HG03520 (cell line): Measurements from ENCODE around the gene RNF183.

Experiments used
- ATAC-seq: cut with Tn5 transposase; IDR thresholded peaks from one replicate; pipeline ENCODE4 v1.9.1; 2021; ENCODE audit warnings: mild to moderate bottlenecking, moderate library complexity; ENCODE audit not compliant: unreplicated experiment

RNF183 gene, protein sequence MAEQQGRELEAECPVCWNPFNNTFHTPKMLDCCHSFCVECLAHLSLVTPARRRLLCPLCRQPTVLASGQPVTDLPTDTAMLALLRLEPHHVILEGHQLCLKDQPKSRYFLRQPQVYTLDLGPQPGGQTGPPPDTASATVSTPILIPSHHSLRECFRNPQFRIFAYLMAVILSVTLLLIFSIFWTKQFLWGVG

GRCh38 chr9:113302792-113303418 lies at the start of gene RNF183:
Gene RNF183, minus strand, starts transcription at chr9:113303376. Its CDS starts 5,192 bp downstream, at chr9:113298184.
- ATAC-seq, result no peak

DNA sequence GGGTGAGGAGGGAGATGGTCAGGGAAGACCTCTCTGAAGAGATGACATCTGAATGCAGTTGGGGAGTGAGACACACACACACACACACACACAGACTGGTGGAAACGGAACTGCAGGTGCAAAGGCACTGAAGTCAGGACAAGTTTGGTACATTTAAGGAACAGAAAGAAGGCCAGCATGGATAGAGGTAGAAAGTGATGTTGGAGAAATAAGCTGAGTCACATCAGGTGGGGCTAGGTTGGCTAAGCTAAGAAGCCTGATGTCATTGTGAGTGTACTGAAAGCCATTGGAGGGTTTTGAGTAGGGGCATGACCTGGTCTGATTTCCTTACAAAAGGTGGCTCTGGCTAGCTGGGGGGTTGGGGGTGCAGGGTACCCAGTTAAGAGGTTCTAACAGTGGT lies 49.2 kb upstream of the RNF183 start:
- ATAC-seq, result no peak

DNA sequence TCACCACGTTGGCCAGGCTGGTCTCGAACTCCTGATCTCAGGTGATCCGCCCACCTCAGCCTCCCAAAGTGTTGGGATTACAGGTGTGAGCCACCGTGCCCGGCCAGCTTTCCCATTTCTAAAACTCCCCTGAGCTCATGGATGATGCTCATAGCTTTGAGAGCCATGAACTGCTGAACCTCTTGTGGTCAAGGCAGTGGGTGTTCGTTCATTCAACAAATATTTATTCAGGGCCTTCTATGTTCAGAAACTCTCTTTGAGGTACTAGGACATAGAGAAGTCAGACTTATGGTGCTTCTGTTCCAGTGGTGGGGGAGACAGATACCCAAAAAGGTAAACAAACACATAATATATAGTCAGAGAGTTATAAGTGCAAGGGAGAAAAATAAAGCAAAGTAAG lies 48.8 kb upstream of the RNF183 start:
- ATAC-seq, result no peak

- ATAC-seq, result no peak
Measured at GRCh38 chr9:113350937-113351336, 47.8 kb upstream of the RNF183 start.

DNA sequence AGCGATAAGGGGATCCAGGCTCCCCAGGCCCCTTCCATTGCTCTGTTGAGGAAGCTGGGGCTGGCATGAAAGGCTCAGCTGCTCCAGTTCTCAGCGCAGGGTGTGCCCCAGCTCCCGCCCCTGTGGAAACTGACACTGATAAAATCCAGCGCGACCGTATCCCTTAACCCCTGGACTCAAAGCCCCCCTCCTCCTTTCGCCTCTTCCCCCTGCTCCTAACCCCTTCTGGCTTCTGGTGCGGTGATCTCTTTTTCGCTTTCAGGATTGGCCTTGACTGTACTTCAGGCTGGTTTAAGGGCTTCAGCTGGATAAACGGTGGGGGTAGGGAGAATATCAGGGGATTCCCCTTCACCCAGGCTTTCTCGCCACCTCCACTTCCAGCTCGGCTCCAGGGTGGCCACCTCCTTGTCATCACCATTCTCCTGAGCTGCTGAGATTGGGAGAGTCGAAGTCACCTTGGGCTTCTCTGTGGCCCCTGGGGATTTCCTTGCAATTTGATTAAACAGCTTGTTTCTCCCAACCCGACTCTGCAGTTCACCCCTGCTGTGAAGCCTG lies 47.0 kb upstream of the RNF183 start:
- no peak for ATAC-seq

DNA sequence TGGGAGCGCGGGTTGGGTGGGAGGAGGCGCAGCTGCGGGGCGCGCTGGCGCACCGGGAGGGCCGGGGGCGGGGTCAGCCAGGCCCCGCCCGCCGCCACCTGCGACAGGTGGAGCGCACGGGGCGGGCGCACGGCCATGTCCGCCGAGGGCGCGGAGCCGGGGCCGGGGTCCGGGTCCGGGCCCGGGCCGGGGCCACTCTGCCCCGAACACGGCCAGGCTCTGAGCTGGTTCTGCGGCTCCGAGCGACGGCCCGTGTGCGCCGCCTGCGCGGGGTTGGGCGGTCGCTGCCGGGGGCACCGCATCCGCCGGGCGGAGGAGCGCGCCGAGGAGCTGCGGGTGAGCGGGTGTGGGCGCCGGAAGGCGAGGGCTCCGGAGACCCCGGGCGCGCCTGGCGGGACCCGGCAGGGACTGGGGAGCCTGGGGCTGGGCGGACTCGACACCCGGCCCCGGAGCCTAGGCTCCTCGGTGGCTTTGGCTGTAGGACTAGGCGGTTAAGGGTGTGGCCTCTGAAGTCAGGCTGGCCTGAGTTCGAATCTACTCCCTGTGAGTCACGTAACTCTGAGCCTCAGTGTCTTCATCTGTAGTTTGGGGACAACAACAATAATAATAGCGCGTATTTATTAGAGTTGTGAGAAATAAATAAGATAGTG lies 46.4 kb upstream of the RNF183 start, which contains the start of gene BSPRY:
Gene BSPRY (plus strand): TSS at position 97 of the 650 bp plus-strand sequence. CDS start 39 bp downstream, at position 136.
- no peak for ATAC-seq

GRCh38 chr9:113349066-113349444 lies 45.9 kb upstream of the RNF183 start:
- no peak for ATAC-seq

DNA sequence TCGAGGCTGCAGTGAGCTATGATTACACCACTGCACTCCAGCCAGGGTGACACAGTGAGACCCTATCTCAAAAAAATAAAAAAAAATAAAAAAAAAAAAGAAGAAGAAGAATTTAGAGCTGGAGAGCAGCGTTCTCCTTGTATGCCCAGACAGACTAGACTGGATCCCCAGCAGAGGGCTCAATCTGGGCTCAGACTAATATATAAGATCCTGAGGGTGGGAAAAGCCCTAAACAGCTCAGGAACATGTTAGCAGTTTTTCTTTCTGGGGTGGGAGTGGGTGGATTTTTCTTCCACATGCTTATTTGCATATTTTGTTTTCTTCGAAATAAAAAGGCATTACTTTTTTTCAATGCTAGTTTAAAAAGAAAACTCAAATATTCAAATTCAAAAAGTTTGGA lies 45.3 kb upstream of the RNF183 start:
- no peak for ATAC-seq

DNA sequence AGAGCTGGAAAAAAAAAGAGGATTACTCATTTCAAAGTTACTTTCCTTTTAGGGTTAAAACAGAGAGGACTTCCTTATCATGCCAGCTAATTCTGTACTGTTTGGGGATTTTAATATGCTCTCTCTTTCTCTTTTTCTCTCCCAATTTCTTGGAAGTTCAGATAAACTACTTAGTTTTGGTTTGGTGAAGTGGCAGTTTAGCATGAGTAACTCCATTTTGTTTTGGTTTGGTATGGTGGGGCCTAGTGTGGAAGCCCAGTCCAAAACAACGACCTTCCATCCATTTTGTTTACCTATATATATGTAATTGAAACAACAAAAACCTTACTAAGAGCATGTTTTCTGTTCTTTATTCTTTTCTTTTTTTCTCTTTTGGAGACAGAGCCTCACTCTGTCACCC lies 42.5 kb upstream of the RNF183 start:
- no peak for ATAC-seq

- ATAC-seq, result no peak
Measured at GRCh38 chr9:113345190-113345589, 42.0 kb upstream of the RNF183 start.

GRCh38 chr9:113343732-113344231 lies 40.6 kb upstream of the RNF183 start:
- no peak for ATAC-seq

DNA sequence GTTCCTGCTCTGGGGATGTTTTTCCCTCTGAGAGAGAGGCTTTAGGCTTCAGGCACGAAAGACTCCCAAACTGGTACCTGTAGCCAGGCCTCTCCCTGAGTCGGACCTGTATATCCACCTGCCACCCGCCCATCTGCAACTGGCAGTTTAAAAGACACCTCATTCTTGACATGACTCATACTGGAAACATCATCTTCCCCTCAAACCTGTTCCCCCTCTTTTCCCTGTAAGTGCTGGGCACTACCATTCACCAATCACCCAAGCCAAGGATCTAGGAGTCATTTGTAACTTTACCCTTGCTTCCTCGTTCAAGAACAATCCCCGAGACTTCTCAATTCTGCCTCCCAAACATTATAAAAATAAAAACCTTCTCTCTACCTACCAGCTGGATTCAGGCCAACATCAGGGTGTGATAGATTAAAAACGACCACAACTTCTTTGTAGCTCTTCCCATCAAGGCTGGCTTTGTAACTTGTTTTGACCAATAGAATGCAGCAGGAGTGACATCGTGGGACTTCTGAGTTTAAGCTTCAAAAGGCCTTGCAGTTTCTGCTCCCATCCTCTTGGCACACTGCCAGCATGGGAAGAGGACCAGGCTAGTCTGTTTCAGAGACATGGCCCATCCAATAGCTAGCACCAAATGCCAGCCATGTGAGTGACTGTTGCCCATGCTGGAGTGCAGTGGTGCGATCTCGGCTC lies 38.7 kb upstream of the RNF183 start:
- ATAC-seq, result no peak

- peak; percentile 97 for ATAC-seq
Measured at GRCh38 chr9:113340011-113340699, 37.0 kb upstream of the RNF183 start, which contains the start of gene WDR31. Gene WDR31, minus strand, starts transcription at chr9:113340275. Its CDS starts 8,253 bp downstream, at chr9:113332022.

GRCh38 chr9:113337714-113338113 lies 34.5 kb upstream of the RNF183 start:
- no peak for ATAC-seq

DNA sequence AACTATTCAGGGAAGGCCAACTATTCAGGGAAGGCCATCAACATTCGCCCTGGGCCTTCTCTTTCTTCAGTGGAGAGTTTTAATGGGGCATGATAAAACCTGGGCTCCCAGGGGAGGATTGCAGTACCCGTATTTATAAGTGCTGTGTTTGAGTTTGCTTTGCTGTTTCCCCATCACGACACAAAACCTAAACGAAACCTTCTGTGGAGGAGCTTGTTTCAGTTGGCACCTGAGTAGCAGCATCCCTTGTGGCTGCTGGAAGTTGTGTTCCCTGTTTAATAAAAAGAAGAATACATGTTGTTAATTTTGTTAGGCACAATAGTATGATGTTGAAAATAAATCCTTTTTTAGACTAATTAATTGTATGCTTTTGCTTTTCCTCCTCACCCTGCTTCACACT lies 28.6 kb upstream of the RNF183 start:
- no peak for ATAC-seq

DNA sequence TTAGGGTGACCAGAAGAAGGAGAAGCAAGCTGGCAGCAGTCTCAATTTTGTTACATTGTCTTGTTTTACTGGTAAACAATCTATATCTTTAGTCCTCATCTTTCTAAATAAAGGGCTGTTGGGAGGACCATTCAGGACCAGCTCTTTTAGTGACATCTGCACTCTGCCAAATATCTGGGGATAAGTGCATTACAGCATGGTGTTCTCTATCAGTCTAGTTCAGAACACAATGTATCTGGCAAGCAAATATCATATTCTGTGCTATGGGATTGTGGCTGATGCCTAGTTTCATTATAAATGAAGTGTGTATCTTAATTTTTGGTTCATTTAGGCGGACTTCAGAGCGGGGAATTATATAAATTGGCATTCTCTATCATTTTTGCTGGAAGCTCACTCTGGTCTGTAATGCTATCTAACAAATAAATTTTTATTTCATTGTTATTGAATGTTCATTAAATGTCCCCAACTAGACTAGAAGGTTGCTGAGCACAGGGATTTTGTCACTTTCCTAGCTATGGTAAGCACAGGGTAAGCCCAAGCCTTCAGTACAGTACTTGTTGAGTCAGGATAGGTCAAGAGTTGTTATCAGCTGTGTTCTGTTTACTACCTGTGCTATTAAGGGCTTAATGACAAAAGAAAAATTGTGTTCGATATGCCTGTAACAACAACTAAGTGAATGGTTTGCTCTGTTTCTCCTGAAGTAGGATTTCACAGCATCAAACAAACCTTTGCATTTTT lies 25.0 kb upstream of the RNF183 start:
- no peak for ATAC-seq

DNA sequence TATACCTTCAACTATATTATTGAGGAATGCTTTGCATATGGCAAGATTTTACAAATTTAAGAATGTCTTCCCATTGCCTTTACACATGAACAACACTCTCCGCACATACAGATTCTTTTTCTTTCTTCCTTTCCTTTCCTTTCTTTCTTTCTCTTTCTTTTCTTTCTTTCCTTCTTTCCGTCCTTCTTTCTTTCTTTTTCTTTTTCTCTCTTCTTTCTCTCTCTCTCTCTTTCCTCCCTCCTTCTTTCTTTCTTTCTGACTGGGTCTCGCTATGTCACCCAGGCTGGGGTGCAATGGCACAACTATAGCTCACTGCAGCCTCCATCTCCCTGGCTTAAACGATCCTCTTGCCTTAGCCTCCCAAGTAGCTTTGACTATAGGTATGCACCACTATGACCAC lies 23.1 kb upstream of the RNF183 start:
- no peak for ATAC-seq

DNA sequence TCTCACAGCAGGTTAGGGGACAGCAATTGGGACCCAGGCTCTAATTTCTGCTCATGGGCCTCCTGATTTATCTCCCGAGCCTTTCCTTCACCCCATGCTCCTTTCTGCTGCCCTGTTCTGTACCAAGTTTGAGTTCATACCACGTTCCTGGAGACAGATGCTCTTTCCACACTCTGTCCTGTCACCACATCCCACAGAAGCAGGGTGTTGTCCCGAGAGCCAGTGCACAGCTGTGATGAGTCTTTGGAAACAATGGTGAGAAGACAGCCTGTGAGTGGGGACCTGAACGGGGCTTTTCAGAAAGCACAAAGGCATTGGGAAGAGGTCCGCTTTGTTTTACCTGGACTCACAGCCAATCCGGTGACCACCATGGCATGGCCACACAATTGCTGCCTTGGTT lies 19.5 kb upstream of the RNF183 start:
- no peak for ATAC-seq

GRCh38 chr9:113320051-113320450 lies 16.9 kb upstream of the RNF183 start:
- ATAC-seq, result no peak

GRCh38 chr9:113319054-113319453 lies 15.9 kb upstream of the RNF183 start:
- ATAC-seq, result no peak
